Neutrophil (primary cell): ENCODE results near the gene WDR48.
"Not testable (repeated sequence)": the region's sequence is repeated elsewhere in the genome, so short reads cannot be mapped to it uniquely, and the experiment has no call there.

ENCODE experiments used
- H3K27ac ChIP-seq: fragments of 200-600 bp; sonication (generic); 2 replicates; pipeline ENCODE4 v1.5.1; 2016; ENCODE audit warnings: mild to moderate bottlenecking, moderate library complexity
- H3K27me3 ChIP-seq: fragments of 200-600 bp; sonication (generic); 2 replicates; pipeline ENCODE4 v1.6.0; 2016; ENCODE audit warnings: mild to moderate bottlenecking
- H3K36me3 ChIP-seq: fragments of 200-600 bp; sonication (generic); 2 replicates; pipeline ENCODE4 v1.5.1; 2017
- H3K4me1 ChIP-seq, 2 experiments: fragments of 200-600 bp in 1 of 2; sonication (generic) in 1 of 2; 1 replicate in 1 of 2; 2 replicates in 1 of 2; pipeline versions ENCODE4 v1.5.1 to v1.6.1; 2013 to 2016; ENCODE audit warnings: low read depth in 1 of 2, low read length in 1 of 2, mild to moderate bottlenecking in 1 of 2, moderate library complexity in 1 of 2; ENCODE audit not compliant: control insufficient read depth in 1 of 2, insufficient read depth in 1 of 2
- H3K4me3 ChIP-seq, 2 experiments: fragments of 200-600 bp in 1 of 2; sonication (generic) in 1 of 2; 1 replicate in 1 of 2; 2 replicates in 1 of 2; pipeline ENCODE4 v1.5.1; 2013 to 2016; ENCODE audit warnings: low read depth in 1 of 2, low read length in 1 of 2, mild to moderate bottlenecking in 1 of 2, moderate library complexity in 1 of 2
- H3K9me3 ChIP-seq: fragments of 200-600 bp; sonication (generic); 2 replicates; pipeline ENCODE4 v1.5.1; 2016
- CTCF ChIP-seq: fragments of 200-600 bp; sonication (generic); IDR thresholded peaks from 2 replicates; pipeline ENCODE4 v1.5.1; 2016; ENCODE audit warnings: antibody characterized with exemption

Gene WDR48

GRCh38 chr3:39050029-39050428 lies 1.8 kb upstream of the WDR48 start:
- Histone ChIP-seq H3K36me3 (no peaks in the 10 kb centered on the region), H3K9me3 (no peaks in the 10 kb centered on the region), H3K27ac (no peak overlapping the region), H3K4me3 (no peak overlapping the region), H3K4me1 (peaks cover 20 to 23% of the 10 kb centered on the region in 2 experiments), H3K27me3 (no peaks in the 10 kb centered on the region)
- TF ChIP-seq CTCF = no peak

GRCh38 chr3:39052583-39052982 lies 767 bp downstream of the WDR48 start:
- H3K4me1 ChIP-seq = peaks cover 27 to 30% of the 10 kb centered on the region in 2 experiments
- H3K4me3 ChIP-seq = peak overlapping the region; percentile 80 to 90
- no peaks in the 10 kb centered on the region for H3K36me3 ChIP-seq
- no peaks in the 10 kb centered on the region for H3K9me3 ChIP-seq
- no peaks in the 10 kb centered on the region for H3K27me3 ChIP-seq
- no peak for TF ChIP-seq CTCF
- peak overlapping the region; percentile 92 for H3K27ac ChIP-seq

GRCh38 chr3:39053696-39054095 lies 1.9 kb downstream of the WDR48 start:
- H3K27ac ChIP-seq = no peak overlapping the region

GRCh38 chr3:39056151-39056550 lies 4.3 kb downstream of the WDR48 start:
- H3K36me3 ChIP-seq = no peaks in the 10 kb centered on the region
- peaks cover 26 to 30% of the 10 kb centered on the region in 2 experiments for H3K4me1 ChIP-seq
- no peaks in the 10 kb centered on the region for H3K27me3 ChIP-seq
- no peak for TF ChIP-seq CTCF
- no peak overlapping the region for H3K27ac ChIP-seq
- no peak overlapping the region for H3K4me3 ChIP-seq
- no peaks in the 10 kb centered on the region for H3K9me3 ChIP-seq

More at GRCh38 chr3:39053696-39054095, 1.9 kb downstream of the WDR48 start:
- Histone ChIP-seq H3K9me3 (no peaks in the 10 kb centered on the region), H3K4me3 (no peak overlapping the region), H3K36me3 (no peaks in the 10 kb centered on the region), H3K27me3 (no peaks in the 10 kb centered on the region), H3K4me1 (peaks cover 27 to 30% of the 10 kb centered on the region in 2 experiments)
- no peak for TF ChIP-seq CTCF

- not testable (repeated sequence) for H3K27ac ChIP-seq, H3K9me3 ChIP-seq, H3K4me1 ChIP-seq, H3K4me3 ChIP-seq, H3K36me3 ChIP-seq, H3K27me3 ChIP-seq
Observed at GRCh38 chr3:39061228-39061627, 9.4 kb downstream of the WDR48 start.

- no peak for TF ChIP-seq CTCF
- H3K27me3 ChIP-seq = no peaks in the 10 kb centered on the region
Observed at GRCh38 chr3:39062180-39062579, 10.4 kb downstream of the WDR48 start.

More at GRCh38 chr3:39062180-39062579, 10.4 kb downstream of the WDR48 start:
- H3K4me3 ChIP-seq = no peak overlapping the region
- peaks cover 18% of the 10 kb centered on the region for H3K36me3 ChIP-seq
- peaks cover 0 to 1% of the 10 kb centered on the region in 2 experiments for H3K4me1 ChIP-seq
- H3K27ac ChIP-seq = no peak overlapping the region
- no peaks in the 10 kb centered on the region for H3K9me3 ChIP-seq
